ENCODE measurements around the gene NME9.

The NME9 gene

DNA sequence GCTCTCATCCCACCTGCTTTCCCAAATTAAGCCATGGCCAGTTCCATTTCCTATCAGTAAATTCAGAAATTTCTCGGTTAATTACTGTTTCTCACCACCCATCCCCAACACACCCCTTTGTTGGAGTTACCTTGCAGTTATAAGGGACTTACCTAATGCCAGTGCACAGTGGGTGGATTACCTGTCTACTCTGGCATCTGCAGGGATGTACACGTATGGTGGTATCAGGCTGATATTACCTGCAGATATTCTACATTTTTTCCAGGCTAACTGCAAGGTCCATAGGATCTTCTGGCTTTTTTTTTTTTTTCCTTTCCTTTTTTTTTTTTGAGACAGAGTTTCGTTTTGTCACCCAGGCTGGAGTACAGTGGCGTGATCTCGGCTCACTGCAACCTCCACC lies 10.9 kb upstream of the NME9 start:
- H2BK120ac ChIP-seq (ENCODE audit: low read depth, low read length): no peak overlapping the region
- H2AFZ ChIP-seq (ENCODE audit: low read length): no peak overlapping the region
- H3K79me1 ChIP-seq (ENCODE audit: low read depth, low read length): no peaks in the 10 kb centered on the region
- H2AK5ac ChIP-seq (ENCODE audit: low read depth, low read length): no peak overlapping the region
- no peak overlapping the region for H2BK15ac ChIP-seq (ENCODE audit: low read length)
- no peak for DNase-seq (ENCODE audit: low spot score)
- peaks cover 0 to 10% (median 0%) of the 10 kb centered on the region in 3 experiments for H3K27me3 ChIP-seq (ENCODE audit: control insufficient read depth in 3 of 3, insufficient read depth in 3 of 3, low read depth in 1 of 3, low read length in 3 of 3)
- H3K9me3 ChIP-seq (replicated peaks in 1 of 2; ENCODE audit: control insufficient read depth in 2 of 2, insufficient read depth in 1 of 2, low read depth in 1 of 2, low read length in 2 of 2): no peaks in the 10 kb centered on the region
- no CpG with 5 or more reads among the region's 5 CpGs for WGBS, 2 donors (ENCODE audit: extremely low coverage in 2 of 2, insufficient read length in 2 of 2, insufficient replicate concordance in 1 of 2)
- no peak overlapping the region for H4K91ac ChIP-seq (ENCODE audit: low read depth, low read length, poor library complexity)
- H3K4me2 ChIP-seq (ENCODE audit: insufficient read depth, low read length, poor library complexity, severe bottlenecking): no peak overlapping the region
- H3K4me3 ChIP-seq (ENCODE audit: low read length in 2 of 2): no peak overlapping the region
- no peaks in the 10 kb centered on the region for H3K36me3 ChIP-seq (replicated peaks in 1 of 2; ENCODE audit: control insufficient read depth in 2 of 2, insufficient read depth in 2 of 2, low read length in 2 of 2)
- H4K8ac ChIP-seq (ENCODE audit: low read depth, low read length): no peak overlapping the region
- no peak overlapping the region for H3K23ac ChIP-seq (ENCODE audit: low read depth, low read length, poor library complexity)
- no peak overlapping the region for H3K14ac ChIP-seq (ENCODE audit: low read length)
- no peak overlapping the region for H3K18ac ChIP-seq (ENCODE audit: low read length)
- H3K4me1 ChIP-seq (ENCODE audit: control insufficient read depth in 2 of 2, insufficient read depth in 1 of 2, low read depth in 1 of 2, low read length in 2 of 2): peaks cover 0 to 2% of the 10 kb centered on the region in 2 donors
- no peak overlapping the region for H2BK5ac ChIP-seq (ENCODE audit: low read length)
- no peak overlapping the region for H3K4ac ChIP-seq (ENCODE audit: low read length)
- H3K27ac ChIP-seq (replicated peaks; ENCODE audit: low read length): no peak overlapping the region
- no peak overlapping the region for H2BK12ac ChIP-seq (ENCODE audit: low read length)
- no peak overlapping the region for H3K9ac ChIP-seq (ENCODE audit: low read depth, low read length, poor library complexity)

DNA sequence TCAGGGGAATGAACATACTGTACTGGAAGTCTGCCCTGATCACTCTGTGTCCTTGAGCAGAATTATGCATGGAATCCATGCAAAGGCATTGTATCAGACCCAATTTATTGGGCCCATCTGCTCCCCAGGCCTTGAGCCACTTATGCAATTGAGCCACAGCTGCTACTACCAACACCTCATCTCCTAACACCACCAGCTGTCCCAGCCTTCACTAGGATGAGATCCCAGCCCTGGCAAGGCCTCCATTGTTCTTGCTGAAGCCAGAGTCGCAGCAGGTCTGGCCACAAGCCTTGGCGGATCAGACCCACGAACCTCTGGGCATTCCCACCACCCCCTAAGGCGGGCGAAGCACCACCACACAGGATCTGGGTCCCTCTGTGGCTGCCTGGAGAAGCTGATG lies 9.2 kb upstream of the NME9 start:
- Histone ChIP-seq H3K23ac (ENCODE audit: low read depth, low read length, poor library complexity) (no peak overlapping the region), H4K8ac (ENCODE audit: low read depth, low read length) (no peak overlapping the region), H3K36me3 (replicated peaks in 1 of 2; ENCODE audit: control insufficient read depth in 2 of 2, insufficient read depth in 2 of 2, low read length in 2 of 2) (no peaks in the 10 kb centered on the region), H3K18ac (ENCODE audit: low read length) (peak overlapping the region; percentile 19), H3K9me3 (replicated peaks in 1 of 2; ENCODE audit: control insufficient read depth in 2 of 2, insufficient read depth in 1 of 2, low read depth in 1 of 2, low read length in 2 of 2) (no peaks in the 10 kb centered on the region), H2BK120ac (ENCODE audit: low read depth, low read length) (no peak overlapping the region), H3K4me3 (ENCODE audit: low read length in 2 of 2) (no peak overlapping the region), H2AFZ (ENCODE audit: low read length) (no peak overlapping the region), H3K4ac (ENCODE audit: low read length) (no peak overlapping the region), H3K9ac (ENCODE audit: low read depth, low read length, poor library complexity) (no peak overlapping the region), H3K27ac (replicated peaks; ENCODE audit: low read length) (no peak overlapping the region), H3K4me1 (ENCODE audit: control insufficient read depth in 2 of 2, insufficient read depth in 1 of 2, low read depth in 1 of 2, low read length in 2 of 2) (peaks cover 0 to 2% of the 10 kb centered on the region in 2 donors), H3K4me2 (ENCODE audit: insufficient read depth, low read length, poor library complexity, severe bottlenecking) (no peak overlapping the region), H2AK5ac (ENCODE audit: low read depth, low read length) (no peak overlapping the region), H3K27me3 (ENCODE audit: control insufficient read depth in 3 of 3, insufficient read depth in 3 of 3, low read depth in 1 of 3, low read length in 3 of 3) (peaks cover 0 to 19% (median 0%) of the 10 kb centered on the region in 3 experiments), H2BK5ac (ENCODE audit: low read length) (no peak overlapping the region), H3K79me1 (ENCODE audit: low read depth, low read length) (no peaks in the 10 kb centered on the region), H4K91ac (ENCODE audit: low read depth, low read length, poor library complexity) (no peak overlapping the region), H2BK15ac (ENCODE audit: low read length) (no peak overlapping the region), H3K14ac (ENCODE audit: low read length) (no peak overlapping the region), H2BK12ac (ENCODE audit: low read length) (no peak overlapping the region)
- DNase-seq (ENCODE audit: low spot score): no peak
- WGBS, 2 donors (ENCODE audit: extremely low coverage in 2 of 2, insufficient read length in 2 of 2, insufficient replicate concordance in 1 of 2): no CpG with 5 or more reads among the region's 5 CpGs

DNA sequence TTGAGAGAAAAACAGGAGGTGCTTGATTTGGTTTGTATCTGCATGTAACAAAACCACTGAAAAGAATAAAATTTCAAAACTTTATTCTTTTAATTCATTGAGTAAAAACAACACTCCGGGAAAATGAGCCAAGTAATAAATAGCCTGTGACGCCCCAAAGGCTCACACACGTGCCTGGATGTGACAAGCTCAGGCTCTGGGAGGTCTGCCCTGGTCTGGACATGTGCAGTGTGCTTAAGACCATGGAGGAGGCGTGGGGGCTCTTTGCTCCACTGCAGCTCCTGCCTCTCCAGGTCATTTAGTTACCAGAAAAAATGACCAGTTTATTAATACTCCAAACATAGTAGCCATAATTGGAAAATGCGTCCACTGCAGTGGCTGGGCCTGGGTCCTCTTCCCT lies 8.6 kb upstream of the NME9 start:
- no peak overlapping the region for H4K8ac ChIP-seq (ENCODE audit: low read depth, low read length)
- no CpG with 5 or more reads among the region's 5 CpGs for WGBS, 2 donors (ENCODE audit: extremely low coverage in 2 of 2, insufficient read length in 2 of 2, insufficient replicate concordance in 1 of 2)
- H2AK5ac ChIP-seq (ENCODE audit: low read depth, low read length): no peak overlapping the region

DNA sequence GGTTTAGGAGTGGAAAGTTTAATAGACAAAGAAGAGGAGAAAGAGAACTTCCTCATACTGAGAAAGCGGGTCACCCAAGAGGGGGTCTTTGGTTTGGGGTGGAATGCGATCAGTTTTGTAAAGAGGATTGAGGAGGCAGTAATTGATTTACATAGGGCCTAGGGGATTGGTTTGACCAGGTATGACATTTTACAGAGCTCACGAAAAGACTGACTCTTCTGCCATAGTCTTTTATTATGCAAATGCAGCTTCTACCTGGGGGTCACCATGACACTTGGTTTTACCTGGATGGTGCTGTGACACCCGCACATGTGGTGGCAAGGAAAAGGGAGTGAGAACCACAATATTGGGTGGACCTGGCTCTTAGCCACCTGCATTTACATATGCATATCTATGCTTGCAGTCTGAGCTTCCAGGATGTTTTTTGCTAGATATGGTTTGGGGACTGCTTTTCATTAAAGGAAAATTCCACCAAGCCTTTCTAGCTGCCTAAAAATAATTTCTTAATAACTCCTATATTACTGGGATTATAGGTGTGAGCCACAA lies 6.9 kb upstream of the NME9 start:
- H2AK5ac ChIP-seq (ENCODE audit: low read depth, low read length): no peak overlapping the region
- no peak overlapping the region for H3K18ac ChIP-seq (ENCODE audit: low read length)
- H3K4ac ChIP-seq (ENCODE audit: low read length): no peak overlapping the region
- H3K4me1 ChIP-seq (ENCODE audit: control insufficient read depth in 2 of 2, insufficient read depth in 1 of 2, low read depth in 1 of 2, low read length in 2 of 2): peaks cover 0 to 3% of the 10 kb centered on the region in 2 donors
- H3K9ac ChIP-seq (ENCODE audit: low read depth, low read length, poor library complexity): no peak overlapping the region
- no peak overlapping the region for H3K14ac ChIP-seq (ENCODE audit: low read length)
- H2BK5ac ChIP-seq (ENCODE audit: low read length): no peak overlapping the region
- H4K91ac ChIP-seq (ENCODE audit: low read depth, low read length, poor library complexity): no peak overlapping the region
- no peak overlapping the region for H4K8ac ChIP-seq (ENCODE audit: low read depth, low read length)
- no peaks in the 10 kb centered on the region for H3K36me3 ChIP-seq (replicated peaks in 1 of 2; ENCODE audit: control insufficient read depth in 2 of 2, insufficient read depth in 2 of 2, low read length in 2 of 2)
- DNase-seq (ENCODE audit: low spot score): no peak
- H2BK12ac ChIP-seq (ENCODE audit: low read length): no peak overlapping the region
- WGBS, 2 donors (ENCODE audit: extremely low coverage in 2 of 2, insufficient read length in 2 of 2, insufficient replicate concordance in 1 of 2): no CpG with 5 or more reads among the region's 4 CpGs
- H3K79me1 ChIP-seq (ENCODE audit: low read depth, low read length): no peaks in the 10 kb centered on the region
- peaks cover 0 to 16% (median 0%) of the 10 kb centered on the region in 3 experiments for H3K27me3 ChIP-seq (ENCODE audit: control insufficient read depth in 3 of 3, insufficient read depth in 3 of 3, low read depth in 1 of 3, low read length in 3 of 3)
- H2BK15ac ChIP-seq (ENCODE audit: low read length): no peak overlapping the region
- no peak overlapping the region for H2AFZ ChIP-seq (ENCODE audit: low read length)
- H3K4me3 ChIP-seq (ENCODE audit: low read length in 2 of 2): no peak overlapping the region
- H3K27ac ChIP-seq (replicated peaks; ENCODE audit: low read length): no peak overlapping the region
- no peak overlapping the region for H3K23ac ChIP-seq (ENCODE audit: low read depth, low read length, poor library complexity)
- no peaks in the 10 kb centered on the region for H3K9me3 ChIP-seq (replicated peaks in 1 of 2; ENCODE audit: control insufficient read depth in 2 of 2, insufficient read depth in 1 of 2, low read depth in 1 of 2, low read length in 2 of 2)
- no peak overlapping the region for H2BK120ac ChIP-seq (ENCODE audit: low read depth, low read length)
- H3K4me2 ChIP-seq (ENCODE audit: insufficient read depth, low read length, poor library complexity, severe bottlenecking): no peak overlapping the region

More for the DNA sequence above, 8.6 kb upstream of the NME9 start:
- no peak overlapping the region for H3K4me2 ChIP-seq (ENCODE audit: insufficient read depth, low read length, poor library complexity, severe bottlenecking)
- no peak overlapping the region for H2BK120ac ChIP-seq (ENCODE audit: low read depth, low read length)
- H3K4me3 ChIP-seq (ENCODE audit: low read length in 2 of 2): no peak overlapping the region
- H3K36me3 ChIP-seq (replicated peaks in 1 of 2; ENCODE audit: control insufficient read depth in 2 of 2, insufficient read depth in 2 of 2, low read length in 2 of 2): no peaks in the 10 kb centered on the region
- H3K4me1 ChIP-seq (ENCODE audit: control insufficient read depth in 2 of 2, insufficient read depth in 1 of 2, low read depth in 1 of 2, low read length in 2 of 2): peaks cover 0 to 2% of the 10 kb centered on the region in 2 donors
- H3K18ac ChIP-seq (ENCODE audit: low read length): no peak overlapping the region
- no peak overlapping the region for H2BK12ac ChIP-seq (ENCODE audit: low read length)
- H3K14ac ChIP-seq (ENCODE audit: low read length): no peak overlapping the region
- no peak overlapping the region for H3K4ac ChIP-seq (ENCODE audit: low read length)
- H3K9me3 ChIP-seq (replicated peaks in 1 of 2; ENCODE audit: control insufficient read depth in 2 of 2, insufficient read depth in 1 of 2, low read depth in 1 of 2, low read length in 2 of 2): no peaks in the 10 kb centered on the region
- no peaks in the 10 kb centered on the region for H3K79me1 ChIP-seq (ENCODE audit: low read depth, low read length)
- no peak overlapping the region for H2BK5ac ChIP-seq (ENCODE audit: low read length)
- no peak overlapping the region for H3K23ac ChIP-seq (ENCODE audit: low read depth, low read length, poor library complexity)
- no peak overlapping the region for H3K27ac ChIP-seq (replicated peaks; ENCODE audit: low read length)
- no peak for DNase-seq (ENCODE audit: low spot score)
- no peak overlapping the region for H4K91ac ChIP-seq (ENCODE audit: low read depth, low read length, poor library complexity)
- no peak overlapping the region for H3K9ac ChIP-seq (ENCODE audit: low read depth, low read length, poor library complexity)
- H2AFZ ChIP-seq (ENCODE audit: low read length): no peak overlapping the region
- peaks cover 0 to 17% (median 0%) of the 10 kb centered on the region in 3 experiments for H3K27me3 ChIP-seq (ENCODE audit: control insufficient read depth in 3 of 3, insufficient read depth in 3 of 3, low read depth in 1 of 3, low read length in 3 of 3)
- H2BK15ac ChIP-seq (ENCODE audit: low read length): no peak overlapping the region

Measured in neuronal stem cell (in vitro differentiated cells).